Measurements from ENCODE around the gene SPATS2.
A peak's percentile ranks its signal among the peaks of the same experiment; 100 is the strongest.

SPATS2 gene

GRCh38 chr12:49556391-49557186 is 189.3 kb downstream of the SPATS2 start:
- DNase-seq (ENCODE audit: low read depth): no peak

- DNase-seq (ENCODE audit: low read depth): no peak
Measured at GRCh38 chr12:49557187-49557916, 190.1 kb downstream of the SPATS2 start.

- DNase-seq (ENCODE audit: low read depth): no peak
Measured at GRCh38 chr12:49557917-49558215, 190.6 kb downstream of the SPATS2 start.

GRCh38 chr12:49558526-49558925 is 191.3 kb downstream of the SPATS2 start:
- DNase-seq (ENCODE audit: low read depth): no peak

- DNase-seq (ENCODE audit: low read depth): no peak
Measured at GRCh38 chr12:49559011-49559675, 191.9 kb downstream of the SPATS2 start.

- no peak for DNase-seq (ENCODE audit: low read depth)
Measured at GRCh38 chr12:49560695-49561094, 193.4 kb downstream of the SPATS2 start.

- DNase-seq (ENCODE audit: low read depth): no peak
Measured at GRCh38 chr12:49562233-49562632, 195.0 kb downstream of the SPATS2 start.

GRCh38 chr12:49562831-49563230 is 195.6 kb downstream of the SPATS2 start:
- no peak for DNase-seq (ENCODE audit: low read depth)

GRCh38 chr12:49563951-49564685 is 196.9 kb downstream of the SPATS2 start:
- no peak for DNase-seq (ENCODE audit: low read depth)

- no peak for DNase-seq (ENCODE audit: low read depth)
Measured at GRCh38 chr12:49564686-49565405, 197.6 kb downstream of the SPATS2 start.

- no peak for DNase-seq (ENCODE audit: low read depth)
Measured at GRCh38 chr12:49565406-49566265, 198.4 kb downstream of the SPATS2 start.

GRCh38 chr12:49566361-49566760 is 199.1 kb downstream of the SPATS2 start:
- DNase-seq (ENCODE audit: low read depth): no peak

- DNase-seq (ENCODE audit: low read depth): no peak
Measured at GRCh38 chr12:49567302-49567610, 200.0 kb downstream of the SPATS2 start.

GRCh38 chr12:49567611-49568441 is 200.6 kb downstream of the SPATS2 start, which contains the start of gene MCRS1:
MCRS1 (minus strand) TSS chr12:49568142; CDS start chr12:49566731, 1,411 bp downstream.
- peak; percentile 79 for DNase-seq (ENCODE audit: low read depth)

GRCh38 chr12:49568442-49569162 is 201.3 kb downstream of the SPATS2 start:
- no peak for DNase-seq (ENCODE audit: low read depth)

Data from activated T-helper 9 cell treated with anti-CD3 and anti-CD28 coated beads, Interleukin-2, amount 50 U/mL, for 16 hours (primary cell).